Measurements from ENCODE around the gene HMGCLL1. TPM values are rescaled to one million over a fixed set of nuclear protein-coding genes. Genes with fewer than 3 reads are reported as not detected.

Gene HMGCLL1
- total RNA-seq, 4 donors from 2014 or later = 0.58 to 9.5 (median 1.5) TPM; not detected in 1

DNA sequence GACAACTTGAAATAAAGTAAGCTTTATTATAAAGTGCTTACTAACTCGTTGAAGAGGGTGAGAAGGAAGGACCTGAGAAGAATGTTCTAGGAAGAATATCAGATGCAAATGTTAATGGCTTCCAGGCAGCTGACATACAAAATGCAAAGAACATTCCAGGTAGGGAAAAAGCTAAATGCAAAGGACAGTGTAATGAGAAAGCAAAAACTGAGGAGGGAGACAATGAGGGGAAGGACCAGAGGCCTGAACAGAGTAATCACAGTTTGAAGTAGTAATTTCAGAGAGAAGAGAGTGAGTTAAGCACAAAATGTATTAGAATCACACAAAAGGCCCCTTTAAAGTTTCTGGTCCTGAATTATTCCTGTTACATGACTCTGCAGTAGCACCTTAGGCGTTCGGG is 81.3 kb downstream of the HMGCLL1 start:
- no peak overlapping the region for H3K27ac ChIP-seq
- no peaks in the 10 kb centered on the region for H3K9me3 ChIP-seq
- H3K4me1 ChIP-seq = no peaks in the 10 kb centered on the region
- H3K36me3 ChIP-seq = no peaks in the 10 kb centered on the region
- H3K4me3 ChIP-seq = no peak overlapping the region
- DNase-seq = no peak
- intact Hi-C loops (cut with DNase I; ENCODE audit: low total_unique reads) = no loop called here
- TF ChIP-seq, protein P1, sequence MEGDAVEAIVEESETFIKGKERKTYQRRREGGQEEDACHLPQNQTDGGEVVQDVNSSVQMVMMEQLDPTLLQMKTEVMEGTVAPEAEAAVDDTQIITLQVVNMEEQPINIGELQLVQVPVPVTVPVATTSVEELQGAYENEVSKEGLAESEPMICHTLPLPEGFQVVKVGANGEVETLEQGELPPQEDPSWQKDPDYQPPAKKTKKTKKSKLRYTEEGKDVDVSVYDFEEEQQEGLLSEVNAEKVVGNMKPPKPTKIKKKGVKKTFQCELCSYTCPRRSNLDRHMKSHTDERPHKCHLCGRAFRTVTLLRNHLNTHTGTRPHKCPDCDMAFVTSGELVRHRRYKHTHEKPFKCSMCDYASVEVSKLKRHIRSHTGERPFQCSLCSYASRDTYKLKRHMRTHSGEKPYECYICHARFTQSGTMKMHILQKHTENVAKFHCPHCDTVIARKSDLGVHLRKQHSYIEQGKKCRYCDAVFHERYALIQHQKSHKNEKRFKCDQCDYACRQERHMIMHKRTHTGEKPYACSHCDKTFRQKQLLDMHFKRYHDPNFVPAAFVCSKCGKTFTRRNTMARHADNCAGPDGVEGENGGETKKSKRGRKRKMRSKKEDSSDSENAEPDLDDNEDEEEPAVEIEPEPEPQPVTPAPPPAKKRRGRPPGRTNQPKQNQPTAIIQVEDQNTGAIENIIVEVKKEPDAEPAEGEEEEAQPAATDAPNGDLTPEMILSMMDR (IDR thresholded peaks at IDR 0.05) = no peak
- TF ChIP-seq POLR2A (IDR thresholded peaks at IDR 0.05) = no peak
- no peaks in the 10 kb centered on the region for H3K27me3 ChIP-seq

DNA sequence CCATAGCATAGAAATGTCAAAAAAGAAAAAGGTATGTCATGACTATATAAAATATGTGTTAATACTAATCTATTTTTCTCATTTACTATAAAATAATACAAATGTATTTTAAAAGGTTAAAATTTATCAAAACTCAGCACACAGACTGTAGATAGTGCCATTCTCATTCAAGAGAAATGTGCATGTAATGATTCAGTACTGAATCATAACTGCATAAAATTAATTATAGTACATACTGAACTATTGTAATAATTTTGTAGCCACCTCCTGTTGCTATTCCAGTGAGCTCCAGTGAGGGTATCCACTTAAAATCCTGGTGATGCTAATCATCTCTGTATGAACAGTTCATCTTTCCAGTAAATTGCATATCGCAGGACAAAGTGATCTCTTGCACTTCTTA is 82.8 kb downstream of the HMGCLL1 start:
- Histone ChIP-seq H3K9me3 (no peaks in the 10 kb centered on the region), H3K4me3 (no peak overlapping the region), H3K4me1 (no peaks in the 10 kb centered on the region), H3K27ac (no peak overlapping the region), H3K27me3 (no peaks in the 10 kb centered on the region), H3K36me3 (no peaks in the 10 kb centered on the region)
- TF ChIP-seq POLR2A (IDR thresholded peaks at IDR 0.05) = no peak
- TF ChIP-seq, protein P1 (IDR thresholded peaks at IDR 0.05) = no peak
- intact Hi-C loops (cut with DNase I; ENCODE audit: low total_unique reads) = no loop called here
- DNase-seq = no peak

DNA sequence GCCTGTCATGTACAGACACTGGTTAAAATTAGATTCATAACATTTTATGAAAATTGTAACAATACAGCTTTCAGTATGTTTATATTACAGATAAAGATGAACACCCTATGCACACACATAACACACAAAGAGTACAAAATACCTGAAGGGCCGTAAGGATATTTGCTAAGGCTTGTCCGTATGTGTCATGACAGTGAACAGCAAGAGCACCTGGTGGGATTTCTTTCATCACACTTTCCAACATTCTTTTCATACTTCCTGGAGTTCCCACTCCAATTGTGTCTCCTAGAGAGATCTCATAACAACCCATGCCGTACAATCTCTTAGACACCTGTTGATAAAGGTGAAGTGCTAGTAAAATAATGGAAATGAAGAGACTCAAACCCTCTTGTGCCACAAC is 83.7 kb downstream of the HMGCLL1 start:
- intact Hi-C loops (cut with DNase I; ENCODE audit: low total_unique reads) = no loop called here
- H3K9me3 ChIP-seq = no peaks in the 10 kb centered on the region
- H3K27ac ChIP-seq = no peak overlapping the region
- H3K36me3 ChIP-seq = no peaks in the 10 kb centered on the region
- no peak for DNase-seq
- no peaks in the 10 kb centered on the region for H3K27me3 ChIP-seq
- TF ChIP-seq POLR2A (IDR thresholded peaks at IDR 0.05) = no peak
- TF ChIP-seq, protein P1 (IDR thresholded peaks at IDR 0.05) = no peak
- H3K4me1 ChIP-seq = no peaks in the 10 kb centered on the region
- no peak overlapping the region for H3K4me3 ChIP-seq

DNA sequence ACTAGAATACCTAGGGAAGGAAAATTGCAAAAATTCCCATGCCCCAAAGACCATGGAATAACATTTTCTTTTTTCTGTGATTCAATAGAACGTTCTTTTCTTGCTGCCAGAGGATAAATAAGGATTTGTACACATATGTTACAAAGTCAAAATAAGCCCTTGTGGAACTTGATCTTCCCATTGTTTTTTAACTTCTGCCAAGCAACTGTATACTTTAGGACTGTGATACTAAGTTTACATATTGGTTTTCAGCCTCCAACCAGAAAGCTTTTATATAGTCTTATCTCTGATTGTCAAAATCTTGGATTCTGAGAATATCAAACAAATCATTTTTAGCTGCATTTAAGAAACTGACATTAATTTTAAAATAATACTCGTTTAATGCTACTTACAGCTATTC is 84.6 kb downstream of the HMGCLL1 start:
- H3K9me3 ChIP-seq = no peaks in the 10 kb centered on the region
- TF ChIP-seq, protein P1 (IDR thresholded peaks at IDR 0.05) = no peak
- TF ChIP-seq POLR2A (IDR thresholded peaks at IDR 0.05) = no peak
- intact Hi-C loops (cut with DNase I; ENCODE audit: low total_unique reads) = no loop called here
- no peaks in the 10 kb centered on the region for H3K36me3 ChIP-seq
- no peaks in the 10 kb centered on the region for H3K4me1 ChIP-seq
- H3K4me3 ChIP-seq = no peak overlapping the region
- no peak for DNase-seq
- no peak overlapping the region for H3K27ac ChIP-seq
- H3K27me3 ChIP-seq = no peaks in the 10 kb centered on the region

DNA sequence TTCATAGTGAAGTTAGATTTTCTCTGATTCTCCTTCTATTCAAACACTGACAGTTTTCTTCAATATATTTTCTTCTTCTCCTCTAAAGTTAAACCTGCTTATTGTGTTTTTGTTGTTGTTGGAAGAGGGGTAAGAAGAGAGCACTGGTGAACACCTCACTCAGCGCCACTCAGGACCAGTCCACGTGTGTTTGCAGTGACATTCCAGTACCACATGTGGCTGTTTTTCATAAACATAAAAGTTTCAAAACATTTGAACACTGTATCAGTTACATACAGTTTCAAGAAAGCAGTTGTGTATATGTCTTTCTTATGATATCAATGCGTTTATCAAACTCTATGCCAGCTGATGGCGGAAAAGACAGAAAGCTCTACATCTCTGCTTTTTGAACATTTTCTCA is 86.7 kb downstream of the HMGCLL1 start:
- no peaks in the 10 kb centered on the region for H3K4me1 ChIP-seq
- no peaks in the 10 kb centered on the region for H3K27me3 ChIP-seq
- TF ChIP-seq, protein P1 (IDR thresholded peaks at IDR 0.05) = no peak
- TF ChIP-seq POLR2A (IDR thresholded peaks at IDR 0.05) = no peak
- intact Hi-C loops (cut with DNase I; ENCODE audit: low total_unique reads) = no loop called here
- no peak overlapping the region for H3K4me3 ChIP-seq
- H3K36me3 ChIP-seq = no peaks in the 10 kb centered on the region
- no peaks in the 10 kb centered on the region for H3K9me3 ChIP-seq
- no peak for DNase-seq
- no peak overlapping the region for H3K27ac ChIP-seq

All from uterus (tissue), 4 donors.